COLO829 (cell line): ENCODE results near the gene WWP2.
"Not testable (repeated sequence)": the region's sequence is repeated elsewhere in the genome, so short reads cannot be mapped to it uniquely, and the experiment has no call there.

ENCODE experiments used
- DNase-seq: peaks from one replicate; pipeline ENCODE4 v3.0.0; 2012; ENCODE audit warnings: low spot score

WWP2 gene

DNA sequence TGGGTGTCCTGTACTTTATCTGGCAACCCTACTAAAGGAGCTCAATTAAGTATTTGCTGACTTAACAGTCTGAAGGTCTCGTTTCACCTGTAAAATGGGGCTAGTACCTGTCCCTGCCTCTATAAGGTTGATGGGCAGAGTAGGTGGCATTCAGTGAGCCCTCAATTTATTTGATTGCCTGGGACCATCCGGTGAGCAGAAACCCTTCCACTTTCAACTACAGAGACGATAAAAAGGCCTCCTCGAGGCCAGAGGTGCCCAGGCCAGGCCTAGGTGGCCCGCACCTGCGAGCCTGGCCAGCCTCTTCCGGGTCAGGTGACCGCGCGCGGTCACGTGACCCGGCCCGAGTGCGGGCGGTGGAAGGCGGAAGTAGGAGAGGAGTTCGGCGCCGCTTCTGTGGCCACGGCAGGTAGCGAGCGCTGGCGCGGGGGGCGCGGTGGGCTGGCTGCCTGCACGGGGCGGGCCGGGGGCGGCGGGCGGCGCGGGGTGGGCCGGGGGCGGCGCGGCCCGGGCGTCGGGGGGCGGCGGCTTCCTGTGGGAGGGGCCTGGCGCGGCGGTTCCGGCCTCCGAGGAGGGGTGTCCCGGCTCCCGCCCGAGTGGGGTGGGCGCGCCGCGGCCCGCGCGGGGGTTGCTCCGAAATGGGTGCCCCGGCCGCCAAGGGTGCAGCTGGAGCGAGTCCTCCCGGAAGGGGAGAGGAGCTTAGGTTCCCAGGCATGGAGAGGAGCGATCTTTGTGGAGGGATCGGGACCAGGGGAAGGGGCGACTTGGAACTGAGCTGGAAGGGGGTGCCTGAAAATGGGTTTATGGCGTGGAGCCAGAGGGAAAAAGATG is at the start of gene WWP2:
Gene WWP2 (plus strand): TSS at position 350 of the 831 bp plus-strand sequence. CDS start 24,679 bp downstream, outside the sequence.
- DNase-seq = peak; percentile 29

DNA sequence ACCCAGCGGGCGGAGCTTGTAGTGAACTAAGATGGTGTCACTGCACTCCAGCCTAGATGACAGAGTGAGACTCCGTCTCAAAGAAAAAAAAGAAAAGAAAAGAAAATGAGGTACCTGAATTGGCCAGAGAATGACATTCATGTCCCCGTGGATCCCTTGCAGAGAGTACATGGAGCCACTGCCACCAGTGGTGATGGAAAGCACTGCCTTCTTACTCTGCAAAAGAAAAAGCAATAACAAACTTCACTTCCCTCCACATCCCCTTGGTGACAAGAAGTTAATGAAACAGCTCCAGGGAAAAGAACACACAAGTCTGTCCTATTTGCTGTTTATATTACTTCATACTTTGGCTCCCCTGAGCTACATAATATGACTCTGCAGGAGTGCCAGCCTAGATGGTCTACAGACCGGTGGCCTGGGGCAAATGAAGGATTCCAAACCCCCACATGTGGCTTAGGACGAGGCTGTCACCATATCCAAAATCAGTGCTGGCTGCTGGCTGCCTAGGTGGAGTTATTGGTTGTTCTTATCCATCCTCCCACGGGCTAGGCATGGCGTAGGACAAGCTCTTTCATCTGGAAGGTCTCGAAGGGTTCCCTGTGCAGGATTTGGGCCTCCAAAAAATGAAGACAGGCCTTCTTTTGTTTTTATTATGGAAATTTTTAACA is 49.1 kb upstream of the WWP2 start:
- no peak for DNase-seq

DNA sequence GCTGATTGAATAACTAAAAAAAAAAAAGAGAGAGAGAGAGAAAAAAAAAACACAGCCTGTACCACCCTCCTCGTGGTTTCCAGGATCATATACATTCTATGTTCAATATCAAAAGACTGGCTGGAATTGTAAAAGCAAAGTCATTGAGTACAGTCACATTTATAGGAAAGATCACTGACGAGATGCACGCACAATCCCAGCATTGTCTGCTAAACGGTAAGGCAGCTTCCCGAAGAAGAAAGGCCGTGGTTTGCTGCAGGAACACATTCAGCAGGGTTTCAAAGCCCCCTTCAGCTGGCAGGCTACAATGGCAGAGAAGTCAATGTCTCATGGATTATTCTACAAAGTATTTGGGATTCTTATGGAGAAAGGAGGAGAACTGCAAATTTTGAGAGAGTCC is 45.1 kb upstream of the WWP2 start:
- DNase-seq = peak; percentile 59

DNA sequence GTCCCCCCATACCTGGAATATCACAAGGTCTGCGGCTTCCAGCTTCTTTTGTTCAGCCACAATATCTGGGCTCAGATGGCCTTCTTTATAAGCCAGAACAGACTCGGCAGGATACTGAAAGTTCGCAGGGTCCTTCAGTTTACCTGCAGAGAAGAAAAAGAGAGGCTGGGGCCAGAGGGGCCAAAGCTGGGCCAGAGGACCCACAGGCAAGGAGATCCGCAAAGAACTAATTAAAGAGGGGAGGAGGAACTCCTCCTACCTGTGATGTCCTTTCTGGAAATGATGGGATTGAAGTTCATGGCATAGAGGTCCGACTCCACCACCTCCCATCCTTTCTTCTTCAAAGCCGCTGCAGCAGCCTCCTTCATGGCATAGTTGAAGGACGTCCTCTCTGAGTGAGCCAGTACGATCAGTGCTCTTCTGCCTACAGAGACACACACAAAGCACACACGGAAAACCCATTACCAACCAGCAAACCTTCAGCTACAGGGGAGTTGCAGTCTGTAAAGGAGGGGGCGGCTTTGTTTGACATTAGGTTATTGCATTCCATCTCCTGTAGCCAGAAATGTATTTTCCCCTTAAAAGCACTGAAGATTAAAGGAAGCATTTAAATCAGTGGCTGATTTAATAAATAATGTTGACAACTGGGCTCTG is 43.9 kb upstream of the WWP2 start:
- DNase-seq = no peak

DNA sequence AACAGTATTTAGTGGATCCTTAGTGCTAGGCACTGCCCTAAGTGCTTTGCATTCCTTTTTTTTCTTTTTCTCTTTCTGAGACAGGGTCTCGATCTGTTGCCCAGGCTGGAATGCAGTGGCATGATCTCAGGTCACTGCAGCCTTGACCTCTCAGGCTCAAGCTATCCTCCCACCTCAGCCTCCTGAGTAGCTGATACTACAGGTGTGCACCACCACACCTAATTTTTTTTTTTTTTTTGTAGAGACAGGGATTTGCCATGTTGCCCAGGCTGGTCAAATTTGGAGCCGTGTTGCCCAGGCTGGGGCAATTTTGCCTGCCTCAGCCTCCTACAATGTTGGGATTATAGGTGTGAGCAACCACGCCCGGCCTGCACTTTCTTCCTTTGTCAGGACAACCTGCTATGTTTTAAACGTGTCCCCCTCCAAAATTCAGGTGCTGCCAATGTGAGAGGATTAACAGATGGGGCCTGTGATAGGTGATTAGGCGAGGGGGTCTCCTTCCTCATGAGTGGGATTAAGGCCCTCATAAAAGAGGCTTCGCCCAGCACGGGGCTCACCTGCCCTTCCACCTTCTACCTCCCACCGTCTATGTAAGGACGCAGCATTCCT is 41.2 kb upstream of the WWP2 start:
- no peak for DNase-seq

DNA sequence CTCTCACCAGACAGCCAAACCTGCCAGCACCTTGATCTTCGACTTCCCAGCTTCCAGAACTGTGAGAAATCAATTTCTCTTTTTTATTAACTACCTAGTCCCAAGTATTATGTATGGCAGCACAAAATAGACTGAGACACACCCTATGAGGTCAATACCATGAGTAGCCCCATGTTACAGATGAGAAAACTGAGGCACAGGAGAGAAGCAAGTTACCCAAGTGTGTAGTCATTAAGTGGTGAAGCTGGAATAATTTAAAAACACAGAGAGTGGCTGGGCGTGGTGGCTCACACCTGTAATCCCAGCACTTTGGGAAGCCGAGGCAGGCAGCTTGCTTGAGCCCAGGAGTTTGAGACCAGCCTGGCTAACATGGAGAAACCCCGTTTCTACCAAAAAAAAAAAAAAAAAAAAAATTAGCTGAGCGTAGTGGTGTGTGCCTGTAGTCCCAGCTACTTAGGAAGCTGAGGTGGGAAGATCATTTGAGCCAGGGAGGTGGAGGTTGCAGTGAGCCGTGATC is 40.6 kb upstream of the WWP2 start:
- no peak for DNase-seq

DNA sequence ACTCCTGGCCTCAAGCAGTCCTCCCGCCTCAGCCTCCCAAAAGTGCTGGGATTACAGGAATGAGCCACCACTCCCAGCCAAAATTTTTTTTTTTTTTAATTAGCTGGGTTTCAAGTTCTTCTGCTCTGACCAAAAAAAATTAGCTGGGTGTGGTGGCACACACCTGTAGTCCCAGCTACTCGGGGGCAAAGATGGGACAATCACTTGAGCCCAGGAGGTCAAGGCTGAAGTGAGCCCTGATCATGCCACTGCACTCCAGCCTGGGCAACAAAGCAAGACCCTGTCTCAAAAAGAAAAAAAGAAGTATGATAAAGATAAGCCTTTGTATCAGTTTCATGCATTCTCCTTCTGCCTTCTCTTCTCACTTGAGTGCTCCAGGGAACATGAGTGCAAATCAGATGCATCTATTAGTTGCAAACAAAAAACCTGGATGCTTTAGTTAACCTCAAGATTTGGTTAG is 37.7 kb upstream of the WWP2 start:
- DNase-seq = no peak

DNA sequence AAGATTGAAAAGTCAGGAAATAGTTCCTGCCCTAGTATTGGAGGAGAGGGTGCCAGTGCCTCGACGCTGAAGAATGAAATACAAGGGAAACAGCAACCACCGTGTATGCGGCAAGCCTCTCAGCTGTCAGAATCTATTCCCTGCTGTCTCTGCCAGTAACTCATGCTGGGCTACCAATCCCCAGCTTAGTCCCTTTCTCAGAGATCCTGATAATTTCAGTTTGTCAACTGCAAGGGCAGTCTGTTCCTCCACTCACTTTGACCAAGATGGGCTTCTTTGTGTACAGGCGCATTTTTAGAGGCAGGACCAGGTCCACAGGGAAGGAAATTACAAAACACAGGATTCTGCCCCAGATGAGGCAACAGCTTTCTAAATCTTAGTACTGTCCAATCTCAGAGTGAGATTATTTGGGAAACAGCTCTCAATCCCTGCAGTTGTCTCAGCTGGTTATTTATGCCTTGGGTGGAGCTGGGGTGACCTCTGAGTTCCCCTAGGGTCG is 37.1 kb upstream of the WWP2 start:
- no peak for DNase-seq

DNA sequence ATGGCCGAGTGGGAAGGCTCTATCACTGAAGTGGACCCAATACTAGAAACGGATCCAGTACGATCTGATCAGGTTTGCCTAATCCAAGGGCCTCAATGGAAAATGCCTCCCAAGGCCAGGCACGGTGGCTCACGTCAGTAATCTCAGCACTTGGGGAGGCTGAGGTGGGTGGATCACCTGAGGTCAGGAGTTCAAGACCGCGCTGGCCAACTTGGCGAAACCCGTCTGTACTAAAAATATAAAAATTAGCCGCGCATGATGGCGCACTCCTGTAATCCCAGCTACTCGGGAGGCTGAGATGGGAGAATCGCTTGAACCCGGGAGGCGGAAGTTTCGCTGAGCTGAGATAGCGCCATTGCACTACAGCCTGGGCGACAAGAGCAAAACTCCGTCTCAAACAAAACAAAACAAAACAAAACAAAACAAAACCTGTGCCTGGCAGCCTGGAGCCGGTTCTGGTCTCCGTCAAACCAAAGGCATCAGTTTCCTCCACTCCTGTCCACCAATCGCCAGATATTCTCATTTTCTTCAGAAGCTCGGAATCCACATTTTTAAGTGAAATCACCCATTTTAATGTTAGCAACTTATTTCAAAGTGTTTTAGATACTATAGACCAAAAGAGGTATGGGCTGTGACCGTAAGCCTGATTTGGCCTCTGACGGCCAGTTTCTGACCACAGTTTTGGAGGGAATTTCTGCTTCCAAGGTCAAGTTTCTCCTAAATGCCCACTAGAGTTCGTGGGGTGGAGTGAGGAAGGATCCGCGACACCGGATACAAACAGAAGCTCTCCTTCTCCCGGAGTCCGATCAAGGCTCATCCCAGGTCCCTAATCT is 36.4 kb upstream of the WWP2 start:
- DNase-seq = no peak

DNA sequence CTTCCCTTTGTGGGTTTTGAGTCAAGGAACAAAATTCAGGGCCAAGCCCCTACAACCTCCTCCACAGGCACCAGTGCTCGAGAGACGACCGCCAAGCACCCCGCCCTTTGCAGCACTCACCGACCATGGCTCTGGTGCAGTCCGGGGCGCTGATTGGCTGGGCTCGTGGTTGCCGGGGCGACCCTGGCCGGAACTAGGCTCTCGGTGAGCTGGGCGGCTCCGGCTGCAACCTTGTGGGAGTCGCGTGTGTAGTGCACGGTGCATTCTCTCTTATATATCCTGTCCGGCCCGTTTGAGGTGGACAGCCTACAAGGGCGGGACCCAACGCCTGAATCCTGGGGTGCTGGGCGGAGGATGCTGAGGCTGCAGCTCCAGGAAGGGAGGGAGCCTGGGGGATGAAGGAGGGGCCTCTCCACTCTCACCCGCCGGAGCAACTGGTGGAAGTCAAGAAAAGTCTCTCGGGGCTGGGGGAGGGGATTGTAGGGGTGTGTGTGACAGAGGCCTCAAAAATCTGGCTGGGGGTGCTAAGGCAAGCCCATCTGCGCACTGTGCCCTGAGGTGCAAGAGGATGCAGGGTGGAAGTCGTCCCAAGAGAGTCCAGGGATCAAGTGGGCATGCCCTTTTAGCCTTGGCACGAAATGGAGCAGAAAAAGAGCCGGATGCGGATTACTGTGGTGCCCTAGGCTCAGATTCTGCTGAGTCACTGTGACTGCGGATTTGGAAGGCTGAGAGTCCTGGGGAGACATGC is 35.6 kb upstream of the WWP2 start, which contains the start of gene NQO1:
Gene NQO1 (minus strand): TSS at position 248 of the 748 bp plus-strand sequence. CDS start 121 bp downstream, at position 127.
- peak; percentile 77 for DNase-seq

DNA sequence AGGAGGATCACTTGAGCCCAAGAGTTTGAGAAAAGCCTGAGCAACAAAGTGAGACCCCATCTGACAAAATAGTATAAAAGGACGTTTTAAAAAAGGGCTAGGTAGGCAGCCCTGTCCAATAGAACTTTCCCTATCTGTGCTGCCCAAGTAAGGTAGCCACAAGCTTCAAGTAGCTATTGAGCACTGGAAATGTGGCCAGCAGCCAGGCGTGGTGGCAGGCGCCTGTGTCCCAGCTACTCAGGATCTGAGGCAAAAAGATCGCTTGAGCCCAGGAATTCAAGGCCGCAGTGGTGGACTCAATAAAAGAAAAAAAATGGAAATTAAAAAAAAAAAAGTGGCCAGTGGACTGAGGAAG is 34.2 kb upstream of the WWP2 start:
- DNase-seq = no peak

DNA sequence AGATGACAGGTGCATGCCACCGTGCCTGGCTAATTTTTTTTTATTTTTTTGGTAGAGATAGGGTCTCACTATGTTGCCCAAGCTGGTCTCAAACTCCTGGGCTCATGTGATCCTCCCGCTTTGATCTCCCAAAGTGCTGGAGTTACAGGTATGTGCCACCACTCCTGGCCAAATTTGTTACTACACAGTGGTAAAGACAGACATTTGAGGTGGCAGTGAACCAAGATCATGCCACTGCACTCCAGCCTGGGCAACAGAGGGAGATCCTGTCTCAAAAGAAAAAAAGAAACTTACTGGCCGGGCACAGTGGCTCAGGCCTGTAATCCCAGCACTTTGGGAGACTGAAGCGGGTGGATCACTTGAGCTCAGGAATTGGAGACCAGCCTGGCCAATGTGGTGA is 33.1 kb upstream of the WWP2 start:
- DNase-seq = not testable (repeated sequence)

DNA sequence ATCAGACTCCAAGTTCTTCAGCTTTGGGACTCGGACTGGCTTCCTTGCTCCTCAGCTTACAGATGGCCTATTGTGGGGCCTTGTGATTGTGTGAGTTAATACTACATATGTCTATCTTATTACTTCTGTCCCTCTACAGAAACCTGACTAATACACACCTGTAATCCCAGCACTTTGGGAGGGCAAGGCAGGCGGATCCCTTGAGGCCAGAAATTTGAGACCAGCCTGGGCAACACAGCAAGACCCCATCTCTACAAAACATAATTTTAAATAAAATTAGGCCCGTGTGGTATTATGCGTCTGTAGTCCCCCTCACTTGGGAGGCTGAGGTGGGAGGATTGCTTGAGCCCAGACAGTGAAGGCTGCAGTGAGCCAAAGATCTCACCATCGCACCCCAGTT is 30.9 kb upstream of the WWP2 start:
- not testable (repeated sequence) for DNase-seq

DNA sequence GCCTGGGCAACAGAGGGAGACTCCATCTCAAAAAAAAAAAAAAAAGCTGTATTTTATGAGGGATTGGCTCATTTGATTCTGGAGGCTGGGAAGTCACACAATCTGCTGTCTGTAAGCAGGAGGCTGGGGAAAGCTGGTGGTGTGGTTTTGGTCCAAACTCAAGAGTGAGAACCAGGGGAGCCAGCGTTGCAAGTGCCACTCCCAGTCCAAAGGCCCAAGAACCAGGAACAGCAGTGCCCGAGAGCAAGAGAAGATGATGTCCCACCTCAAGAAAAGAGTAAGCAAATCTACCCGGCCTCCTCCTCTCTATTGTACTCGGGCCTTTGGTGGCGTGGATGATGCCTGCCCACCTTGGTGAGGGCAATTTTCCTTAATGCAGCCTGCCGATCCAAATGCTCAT is 30.0 kb upstream of the WWP2 start:
- no peak for DNase-seq

DNA sequence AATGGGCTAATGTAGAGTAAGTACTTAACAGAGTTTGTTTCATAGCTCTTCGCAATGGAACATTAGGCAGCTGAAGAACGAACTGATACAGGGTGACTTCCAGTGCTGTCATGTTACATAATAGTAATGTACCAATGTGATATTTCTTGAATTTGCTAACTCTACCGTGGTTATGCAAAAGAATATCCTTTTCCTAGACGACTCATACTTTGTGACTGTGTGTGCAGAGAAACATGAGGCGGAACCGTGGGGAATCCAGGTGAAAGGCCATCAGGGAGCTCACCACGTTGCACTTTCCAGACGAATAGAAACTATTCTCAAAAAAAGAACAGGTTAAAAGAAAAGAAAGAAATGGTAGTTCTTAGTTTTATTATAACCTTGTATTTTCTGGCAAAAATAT is 20.6 kb upstream of the WWP2 start:
- DNase-seq = no peak

DNA sequence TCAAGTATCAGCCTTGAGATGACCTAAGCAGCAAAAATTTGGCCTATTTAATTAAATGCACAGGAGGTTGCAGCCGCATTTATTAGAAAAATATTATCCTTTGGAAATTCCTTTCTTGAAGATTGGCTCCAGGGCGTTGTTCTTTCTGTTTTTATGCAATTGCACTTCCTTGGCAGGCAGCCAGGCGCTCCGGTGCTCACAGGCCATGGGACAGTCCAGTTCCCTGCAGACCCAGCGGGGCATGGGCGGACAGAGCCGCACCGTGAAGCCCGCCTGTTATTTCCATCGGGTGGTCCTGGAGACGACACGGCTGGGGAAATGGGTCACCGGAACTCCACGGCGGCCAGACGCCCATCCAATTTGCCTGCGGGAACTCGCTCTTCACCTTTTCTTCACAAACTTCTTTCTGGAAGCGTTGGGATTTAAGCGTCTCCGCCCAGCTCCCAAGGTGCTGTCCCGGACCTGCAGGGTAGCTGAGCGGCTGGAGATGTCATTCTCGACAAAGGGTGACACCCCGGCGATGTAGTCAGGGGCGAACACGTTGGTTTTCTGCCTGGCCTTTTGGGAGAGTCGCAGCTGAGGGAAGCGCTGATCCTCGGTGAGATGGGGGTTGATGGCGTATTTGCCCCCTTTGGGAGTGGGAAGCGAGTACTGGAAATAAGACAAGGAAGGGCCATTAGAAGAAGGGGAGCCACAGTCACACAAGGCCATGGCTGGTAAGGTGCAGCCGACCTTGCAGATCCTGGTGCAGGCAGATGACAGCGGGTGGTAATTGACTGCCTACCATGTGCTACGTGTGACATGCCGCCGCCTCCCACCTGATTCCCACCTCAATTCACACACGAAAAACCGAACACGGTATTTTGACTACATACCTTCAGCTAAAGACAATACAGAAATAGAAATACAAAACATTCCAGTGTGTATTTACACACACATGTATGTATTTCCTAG is 19.9 kb upstream of the WWP2 start:
- no peak for DNase-seq

DNA sequence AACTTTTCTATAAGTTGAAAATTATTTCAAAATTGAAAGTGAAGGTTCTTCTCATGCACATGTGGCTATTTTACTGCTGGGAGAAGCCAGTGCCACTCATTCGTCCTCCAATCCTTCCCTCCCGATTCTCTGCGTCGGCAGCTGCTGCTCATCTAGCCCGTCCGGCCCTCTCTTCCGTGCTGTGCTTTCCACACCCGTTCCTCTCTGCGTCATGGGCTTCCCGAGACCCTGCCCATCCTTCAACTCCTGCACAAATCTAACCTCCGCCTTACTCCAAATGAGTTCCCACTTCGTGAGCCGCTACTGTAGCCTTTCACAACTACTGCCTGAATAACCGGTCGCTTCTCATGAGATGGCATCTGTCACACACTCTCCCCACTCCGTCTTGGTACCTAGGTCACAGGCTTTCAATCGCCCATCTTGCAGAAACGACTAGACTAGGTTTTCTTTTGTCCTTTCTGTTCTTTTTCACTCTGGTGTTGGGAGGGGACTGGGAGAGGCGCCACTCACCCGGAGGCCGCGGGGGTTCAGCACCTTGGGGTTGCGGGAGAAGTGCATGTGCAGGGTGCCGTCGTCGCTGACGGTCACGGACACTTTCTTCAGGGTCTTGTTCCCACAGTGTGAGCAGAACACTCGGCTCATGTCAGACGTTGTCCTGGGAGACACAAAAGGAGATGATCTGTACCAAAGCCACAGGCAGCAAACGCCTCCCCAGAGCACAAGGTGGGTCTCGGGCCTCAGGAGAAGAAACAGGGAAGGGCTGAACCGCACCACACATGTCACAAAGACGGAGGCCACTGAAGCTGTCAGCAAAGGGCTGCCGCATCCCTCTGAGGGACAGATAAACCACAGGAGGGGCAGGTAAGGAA is 17.5 kb upstream of the WWP2 start:
- DNase-seq = no peak

DNA sequence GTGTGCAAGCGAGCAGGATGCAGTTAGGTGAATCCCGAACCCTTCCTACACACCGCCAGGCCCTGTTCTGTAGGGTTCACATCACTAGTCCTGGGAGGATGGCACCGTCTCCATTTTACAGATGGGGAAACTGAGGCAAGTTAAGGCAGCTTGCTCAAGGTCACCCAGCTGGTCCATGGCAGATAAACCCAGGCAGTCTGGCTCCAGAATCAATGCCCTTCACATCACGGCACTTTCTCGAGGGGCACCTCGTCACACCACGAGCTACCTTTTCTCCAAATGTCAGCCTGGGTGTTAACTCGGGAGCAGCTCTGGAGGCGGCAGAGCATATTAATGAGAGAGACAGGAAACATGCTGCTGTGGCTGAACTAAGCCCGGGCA is 16.9 kb upstream of the WWP2 start:
- no peak for DNase-seq
